PC-9 (cell line): ENCODE results near the gene ATP6V1A.

Experiments
- CTCF ChIP-seq: fragments of 200-600 bp; sonication (generic); conservative IDR thresholded peaks from 2 replicates; pipeline ENCODE4 v1.6.1; 2017; ENCODE audit warnings: mixed run types, antibody characterized with exemption, mild to moderate bottlenecking, moderate library complexity
- EZH2 ChIP-seq: fragments of 200-600 bp; sonication (generic); IDR thresholded peaks from 2 replicates; pipeline ENCODE4 v1.8.0; 2017; ENCODE audit warnings: antibody characterized with exemption, low read depth

- TF ChIP-seq CTCF = no peak; the same call in 1 of the 2 replicates
- no peak for TF ChIP-seq EZH2
Observed at GRCh38 chr3:113745756-113746547, 883 bp upstream of the ATP6V1A start, which contains the start of gene NAA50.
